GM23338 (cell line): ENCODE measurements around the gene LRRC3. TPM values are rescaled to one million over a fixed set of nuclear protein-coding genes. Genes with fewer than 3 reads are reported as not detected.

Source experiments
- ATAC-seq: fragments of 200-7000 bp; cut with Tn5 transposase; 3 replicates; pipeline ENCODE4 v1.9.1; 2020
- DNase-seq: peaks from one replicate; pipeline ENCODE4 v3.0.0-alpha.2; 2015; ENCODE audit warnings: low spot score
- H2AFZ ChIP-seq: fragments of 200-600 bp; sonication (generic); 2 replicates; pipeline ENCODE4 v1.8.0; 2016; ENCODE audit warnings: antibody characterized with exemption, mild to moderate bottlenecking, moderate library complexity
- H3F3A ChIP-seq: fragments of 200-600 bp; sonication (generic); replicated peaks from 2 replicates; pipeline ENCODE4 v1.8.0; 2017; ENCODE audit warnings: antibody characterized with exemption, mixed run types, low read depth
- H3K27ac ChIP-seq: fragments of 200-600 bp; sonication (generic); 2 replicates; pipeline ENCODE4 v1.6.1; 2016; ENCODE audit warnings: low read depth
- H3K27me3 ChIP-seq: fragments of 200-600 bp; sonication (generic); 2 replicates; pipeline ENCODE4 v1.8.0; 2016; ENCODE audit warnings: mild to moderate bottlenecking, mixed run types, moderate library complexity; ENCODE audit not compliant: insufficient read depth
- H3K36me3 ChIP-seq: fragments of 200-600 bp; sonication (generic); 2 replicates; pipeline ENCODE4 v1.8.0; 2016; ENCODE audit warnings: mild to moderate bottlenecking; ENCODE audit not compliant: insufficient read depth
- H3K4me1 ChIP-seq: fragments of 200-600 bp; sonication (generic); 2 replicates; pipeline ENCODE4 v1.8.0; 2016; ENCODE audit warnings: mild to moderate bottlenecking, moderate library complexity; ENCODE audit not compliant: insufficient read depth
- H3K4me2 ChIP-seq: fragments of 200-600 bp; sonication (generic); 2 replicates; pipeline ENCODE4 v1.7.1; 2017; ENCODE audit warnings: mixed run types
- H3K4me3 ChIP-seq: fragments of 200-600 bp; sonication (generic); 2 replicates; pipeline ENCODE4 v1.6.1; 2016; ENCODE audit warnings: mixed run types
- H3K79me2 ChIP-seq: fragments of 200-600 bp; sonication (generic); replicated peaks from 2 replicates; pipeline ENCODE4 v1.8.0; 2017; ENCODE audit warnings: mild to moderate bottlenecking; ENCODE audit not compliant: insufficient read depth
- H3K9me2 ChIP-seq: fragments of 200-600 bp; sonication (generic); 2 replicates; pipeline ENCODE4 v1.8.0; 2017; ENCODE audit not compliant: insufficient read depth
- H4K20me1 ChIP-seq: fragments of 200-600 bp; sonication (generic); replicated peaks from 2 replicates; pipeline ENCODE4 v1.8.0; 2017; ENCODE audit warnings: mild to moderate bottlenecking; ENCODE audit not compliant: insufficient read depth
- H3K27ac Mint-ChIP-seq: 2 replicates; pipeline ENCODE4 v1.8.0; 2020; ENCODE audit warnings: inconsistent platforms, mild to moderate bottlenecking, moderate library complexity, mixed read lengths
- H3K27me3 Mint-ChIP-seq: 3 replicates; pipeline ENCODE4 v1.8.0; 2022; ENCODE audit warnings: low read depth, mild to moderate bottlenecking, moderate library complexity, mixed read lengths, inconsistent platforms; ENCODE audit not compliant: insufficient read depth, poor library complexity
- H3K36me3 Mint-ChIP-seq: 3 replicates; pipeline ENCODE4 v1.8.0; 2021; ENCODE audit warnings: low read depth, mild to moderate bottlenecking, inconsistent platforms, moderate library complexity, mixed read lengths
- H3K4me1 Mint-ChIP-seq: 3 replicates; pipeline ENCODE4 v1.8.0; 2020; ENCODE audit warnings: mild to moderate bottlenecking, inconsistent platforms, mixed read lengths
- H3K4me3 Mint-ChIP-seq: 3 replicates; pipeline ENCODE4 v1.8.0; 2021; ENCODE audit warnings: moderate library complexity, mild to moderate bottlenecking, inconsistent platforms, mixed read lengths
- H3K9me3 Mint-ChIP-seq: 3 replicates; pipeline ENCODE4 v1.8.0; 2020; ENCODE audit warnings: moderate library complexity, mild to moderate bottlenecking, inconsistent platforms, mixed read lengths
- CREB1 ChIP-seq: fragments of 250-450 bp; sonication (Bioruptor Pico); IDR thresholded peaks from 2 replicates; pipeline ENCODE4 v1.5.0; 2020; ENCODE audit warnings: low read depth, mild to moderate bottlenecking, moderate library complexity
- ETS1 ChIP-seq: IDR thresholded peaks from 2 replicates; pipeline ENCODE4 v1.6.1; 2016; ENCODE audit warnings: antibody characterized with exemption
- EZH2 ChIP-seq: fragments of 200-600 bp; sonication (generic); IDR thresholded peaks from one replicate; pipeline ENCODE4 v1.8.0; 2017; ENCODE audit warnings: antibody characterized with exemption, mild to moderate bottlenecking, low read depth; ENCODE audit not compliant: unreplicated experiment
- JUNB ChIP-seq: IDR thresholded peaks from one replicate; pipeline ENCODE4 v1.6.1; 2016; ENCODE audit warnings: antibody characterized with exemption; ENCODE audit not compliant: unreplicated experiment
- NANOG ChIP-seq: IDR thresholded peaks from 2 replicates; pipeline ENCODE4 v1.6.1; 2016; ENCODE audit warnings: antibody characterized with exemption, borderline replicate concordance
- POLR2AphosphoS5 ChIP-seq: IDR thresholded peaks from 2 replicates; pipeline ENCODE4 v1.6.1; 2016; ENCODE audit warnings: antibody characterized with exemption, low read depth
- REST ChIP-seq: IDR thresholded peaks from one replicate; pipeline ENCODE4 v1.6.1; 2018; ENCODE audit warnings: antibody characterized with exemption; ENCODE audit not compliant: unreplicated experiment
- STAT1 ChIP-seq: IDR thresholded peaks from one replicate; pipeline ENCODE4 v1.6.1; 2016; ENCODE audit warnings: antibody characterized with exemption; ENCODE audit not compliant: unreplicated experiment
- ZNF331 ChIP-seq: fragments of 250-450 bp; sonication (Bioruptor Pico); IDR thresholded peaks from 2 replicates; pipeline ENCODE4 v1.5.0; 2020; ENCODE audit warnings: low read depth, mild to moderate bottlenecking, moderate library complexity
- ZNF462 ChIP-seq: fragments of 250-450 bp; sonication (Bioruptor Pico); IDR thresholded peaks from 2 replicates; pipeline ENCODE4 v1.5.0; 2020; ENCODE audit warnings: mild to moderate bottlenecking, moderate library complexity
- polyA plus RNA-seq: library from polyadenylated mRNA; unstranded; fragments of >200 nt; fragmentation: Nextera tagmentation; extraction: Ambion mirVana; gene quantifications from 2 replicates; pipeline ENCODE4 v1.2.1, GENCODE V29; 2016
- total RNA-seq: library from RNA; depleted of rRNA; stranded (reverse); fragments of >200 nt; shearing (Covaris generic); gene quantifications from 2 replicates; pipeline ENCODE4 v1.2.3, GENCODE V29; 2014

LRRC3 gene
- total and polyA plus RNA-seq, 2 experiments from 2014 or later: 0.95 to 6.8 TPM

- Histone ChIP-seq H3K27me3 (no peaks in the 10 kb centered on the region), H3K36me3 (no peaks in the 10 kb centered on the region), H3K79me2 (no peaks in the 10 kb centered on the region), H3K4me3 (no peak overlapping the region), H3K4me2 (no peak overlapping the region), H3F3A (no peaks in the 10 kb centered on the region), H2AFZ (no peak overlapping the region), H3K4me1 (no peaks in the 10 kb centered on the region), H4K20me1 (no peaks in the 10 kb centered on the region), H3K27ac (no peak overlapping the region), H3K9me2 (no peaks in the 10 kb centered on the region)
- H3K4me1 Mint-ChIP-seq: peaks cover 3% of the 10 kb centered on the region; the same call in 2 of the 3 replicates
- TF ChIP-seq EZH2: no peak
- TF ChIP-seq JUNB: no peak
- no peak for TF ChIP-seq NANOG
- no peak for TF ChIP-seq ETS1
- no peak for TF ChIP-seq POLR2AphosphoS5
- no peak overlapping the region for H3K27ac Mint-ChIP-seq
- no peak for ATAC-seq
- H3K9me3 Mint-ChIP-seq: peaks cover 38% of the 10 kb centered on the region
- peaks cover 4% of the 10 kb centered on the region for H3K27me3 Mint-ChIP-seq
- H3K36me3 Mint-ChIP-seq: peaks cover 14% of the 10 kb centered on the region
- no peak overlapping the region for H3K4me3 Mint-ChIP-seq
- DNase-seq: no peak
Measured at GRCh38 chr21:44418876-44419230, 36.5 kb upstream of the LRRC3 start.

- Histone ChIP-seq H3F3A (no peaks in the 10 kb centered on the region), H3K36me3 (no peaks in the 10 kb centered on the region), H3K4me3 (no peak overlapping the region), H3K79me2 (no peaks in the 10 kb centered on the region), H3K4me1 (no peaks in the 10 kb centered on the region), H3K4me2 (no peak overlapping the region), H3K27ac (no peak overlapping the region), H4K20me1 (no peaks in the 10 kb centered on the region), H3K9me2 (no peaks in the 10 kb centered on the region), H2AFZ (no peak overlapping the region), H3K27me3 (no peaks in the 10 kb centered on the region)
- Mint-ChIP-seq H3K4me3 (no peak overlapping the region), H3K4me1 (peaks cover 3% of the 10 kb centered on the region; the same call in 1 of the 3 replicates), H3K9me3 (peaks cover 34% of the 10 kb centered on the region), H3K27me3 (peaks cover 4% of the 10 kb centered on the region), H3K27ac (no peak overlapping the region), H3K36me3 (peaks cover 14% of the 10 kb centered on the region)
- ATAC-seq (no peak), DNase-seq (no peak)
- TF ChIP-seq ZNF331 (CRISPR knock-in tag): no peak
- no peak for TF ChIP-seq CREB1
- TF ChIP-seq REST: no peak
- TF ChIP-seq POLR2AphosphoS5: no peak
- TF ChIP-seq STAT1: no peak
- TF ChIP-seq NANOG: no peak
- TF ChIP-seq ZNF462: no peak
Measured at GRCh38 chr21:44419679-44420078, 35.6 kb upstream of the LRRC3 start.
